Lung (tissue), 12 donors: ENCODE measurements around the gene ILKAP. TPM values are rescaled to one million over a fixed set of nuclear protein-coding genes. Genes with fewer than 3 reads are reported as not detected.

Source experiments
- ATAC-seq: fragments of 200-7000 bp; cut with Tn5 transposase; one replicate; pipeline ENCODE4 v1.9.1; 2020; ENCODE audit warnings: moderate number of reproducible peaks; ENCODE audit not compliant: insufficient read depth, low FRiP score
- DNase-seq, 3 donors: peaks; one replicate each; pipeline ENCODE4 v3.0.0-alpha.2; 2013 to 2017
- H3K27ac ChIP-seq, 2 donors: one replicate each; pipeline ENCODE4 v1.5.1; 2013; ENCODE audit warnings: mild to moderate bottlenecking in 2 of 2, moderate library complexity in 2 of 2, control low read depth in 1 of 2, inconsistent platforms in 1 of 2, low read depth in 1 of 2, low read length in 1 of 2
- H3K27me3 ChIP-seq, 3 donors: one replicate each; pipeline ENCODE4 v1.5.1; 2013; ENCODE audit warnings: low read length in 2 of 3; ENCODE audit not compliant: control insufficient read depth in 3 of 3, insufficient read depth in 3 of 3
- H3K36me3 ChIP-seq, 4 donors: one replicate each; pipeline ENCODE4 v1.5.1; 2013; ENCODE audit warnings: low read length in 4 of 4, mild to moderate bottlenecking in 1 of 4, moderate library complexity in 1 of 4; ENCODE audit not compliant: control insufficient read depth in 4 of 4, insufficient read depth in 4 of 4
- H3K4me1 ChIP-seq, 5 donors: one replicate each; pipeline ENCODE4 v1.5.1; 2013; ENCODE audit warnings: low read length in 5 of 5, mild to moderate bottlenecking in 2 of 5, moderate library complexity in 1 of 5; ENCODE audit not compliant: control insufficient read depth in 5 of 5, insufficient read depth in 5 of 5
- H3K4me3 ChIP-seq: one replicate; pipeline ENCODE4 v1.5.1; 2013; ENCODE audit warnings: mild to moderate bottlenecking, control low read depth, moderate library complexity
- H3K9ac ChIP-seq, 2 donors: one replicate each; pipeline ENCODE4 v1.5.1; 2013; ENCODE audit warnings: low read length in 2 of 2, control low read depth in 1 of 2; ENCODE audit not compliant: insufficient read depth in 1 of 2
- H3K9me3 ChIP-seq, 4 donors: one replicate each; pipeline ENCODE4 v1.5.1; 2013; ENCODE audit warnings: low read length in 3 of 4, mild to moderate bottlenecking in 1 of 4, moderate library complexity in 1 of 4; ENCODE audit not compliant: control insufficient read depth in 4 of 4, insufficient read depth in 3 of 4
- WGBS, 2 donors: extraction: QIAGEN DNeasy Blood & Tissue Kit; methylation state at CpG; one replicate each; pipeline ENCODE4 v1.1.7; 2013; 5-methylcytosine and 5-hydroxymethylcytosine counted together
- polyA plus RNA-seq, 2 donors: library from polyadenylated mRNA; stranded (reverse); fragments of 200-250 nt; gene quantifications; one replicate each; pipeline ENCODE4 v1.2.1, GENCODE V29; 2013
- total RNA-seq, 2 donors: library from RNA; depleted of rRNA in 1 of 2; stranded (reverse); fragments of >200 nt in 1 of 2; gene quantifications; one replicate each; pipeline ENCODE4 v1.2.1, GENCODE V29; 2014 to 2021
- TF ChIP-seq, protein P1 (sequence below): IDR thresholded peaks from 2 replicates; pipeline ENCODE4 v1.5.1; 2012; ENCODE audit warnings: mild to moderate bottlenecking; ENCODE audit errors: control extremely low read depth, extremely low read depth
- donor health status: control.
- donor health status: control.
- donor health status: Bipolar disorder and iron deficiency.
- donor health status: healthy.
- donor health status: DM: yes; HTN: yes; CAD: no.

Gene ILKAP
- total and polyA plus RNA-seq, 4 donors, result 35.0 to 52.0 (median 42.1) TPM

DNA sequence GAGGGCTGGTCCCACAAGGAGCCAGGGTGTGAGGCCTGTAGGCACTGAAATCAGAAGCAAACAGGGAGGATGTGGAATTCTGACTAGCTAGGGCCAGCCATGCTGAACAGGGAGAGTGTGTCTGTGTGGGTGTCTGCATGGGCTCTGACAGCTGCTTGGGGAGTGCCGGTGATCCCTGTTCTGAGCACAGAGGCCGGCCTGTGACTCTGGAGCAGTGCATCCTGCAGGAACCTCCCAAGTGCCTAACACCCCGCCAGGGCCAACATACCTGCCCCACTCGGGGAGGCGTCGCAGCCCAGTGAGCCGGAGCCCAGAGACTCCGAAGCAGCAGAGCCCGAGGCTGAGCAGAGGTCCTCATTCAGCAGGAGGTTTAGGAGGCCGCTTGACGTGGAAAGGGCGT, 47.8 kb upstream of the ILKAP start:
- ATAC-seq (no peak), DNase-seq (no peak)
- H3K27me3 ChIP-seq, result no peaks in the 10 kb centered on the region
- H3K4me1 ChIP-seq, result no peaks in the 10 kb centered on the region
- WGBS, 2 donors, result 96 to 99% methylated on average over 12 of the region's 12 CpGs
- no peak overlapping the region for H3K4me3 ChIP-seq
- H3K9ac ChIP-seq, result no peak overlapping the region
- peaks cover 18 to 51% (median 33%) of the 10 kb centered on the region in 4 donors for H3K36me3 ChIP-seq
- no peaks in the 10 kb centered on the region for H3K9me3 ChIP-seq
- H3K27ac ChIP-seq, result no peak overlapping the region
- TF ChIP-seq, protein P1, sequence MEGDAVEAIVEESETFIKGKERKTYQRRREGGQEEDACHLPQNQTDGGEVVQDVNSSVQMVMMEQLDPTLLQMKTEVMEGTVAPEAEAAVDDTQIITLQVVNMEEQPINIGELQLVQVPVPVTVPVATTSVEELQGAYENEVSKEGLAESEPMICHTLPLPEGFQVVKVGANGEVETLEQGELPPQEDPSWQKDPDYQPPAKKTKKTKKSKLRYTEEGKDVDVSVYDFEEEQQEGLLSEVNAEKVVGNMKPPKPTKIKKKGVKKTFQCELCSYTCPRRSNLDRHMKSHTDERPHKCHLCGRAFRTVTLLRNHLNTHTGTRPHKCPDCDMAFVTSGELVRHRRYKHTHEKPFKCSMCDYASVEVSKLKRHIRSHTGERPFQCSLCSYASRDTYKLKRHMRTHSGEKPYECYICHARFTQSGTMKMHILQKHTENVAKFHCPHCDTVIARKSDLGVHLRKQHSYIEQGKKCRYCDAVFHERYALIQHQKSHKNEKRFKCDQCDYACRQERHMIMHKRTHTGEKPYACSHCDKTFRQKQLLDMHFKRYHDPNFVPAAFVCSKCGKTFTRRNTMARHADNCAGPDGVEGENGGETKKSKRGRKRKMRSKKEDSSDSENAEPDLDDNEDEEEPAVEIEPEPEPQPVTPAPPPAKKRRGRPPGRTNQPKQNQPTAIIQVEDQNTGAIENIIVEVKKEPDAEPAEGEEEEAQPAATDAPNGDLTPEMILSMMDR, result no peak

DNA sequence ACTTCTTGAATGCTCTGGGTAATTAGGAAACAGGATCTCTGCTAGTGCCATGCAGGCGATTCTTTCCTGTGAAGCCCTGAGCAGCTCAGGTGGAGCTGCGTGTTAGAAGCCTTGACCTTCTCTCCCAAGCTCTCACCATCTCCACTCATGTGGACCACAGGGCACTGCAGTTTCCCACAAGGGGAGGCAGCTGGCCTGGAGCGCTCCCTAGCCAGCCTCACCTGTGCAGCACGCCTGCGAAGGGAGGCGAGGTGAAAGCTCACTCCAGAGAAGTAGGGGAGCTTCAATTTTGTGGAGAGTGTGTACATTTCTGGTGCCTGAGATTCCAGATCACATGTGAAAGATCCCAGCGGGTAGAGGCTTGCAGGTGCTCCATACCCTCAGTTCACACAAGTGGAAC, 47.4 kb upstream of the ILKAP start:
- TF ChIP-seq, protein P1, result no peak
- H3K9me3 ChIP-seq, result no peaks in the 10 kb centered on the region
- no peak overlapping the region for H3K27ac ChIP-seq
- H3K27me3 ChIP-seq, result no peaks in the 10 kb centered on the region
- ATAC-seq, result no peak
- peaks cover 17 to 50% (median 31%) of the 10 kb centered on the region in 4 donors for H3K36me3 ChIP-seq
- no peak for DNase-seq
- 92 to 94% methylated on average over 7 of the region's 7 CpGs for WGBS, 2 donors
- H3K9ac ChIP-seq, result no peak overlapping the region
- H3K4me1 ChIP-seq, result no peaks in the 10 kb centered on the region
- H3K4me3 ChIP-seq, result no peak overlapping the region

DNA sequence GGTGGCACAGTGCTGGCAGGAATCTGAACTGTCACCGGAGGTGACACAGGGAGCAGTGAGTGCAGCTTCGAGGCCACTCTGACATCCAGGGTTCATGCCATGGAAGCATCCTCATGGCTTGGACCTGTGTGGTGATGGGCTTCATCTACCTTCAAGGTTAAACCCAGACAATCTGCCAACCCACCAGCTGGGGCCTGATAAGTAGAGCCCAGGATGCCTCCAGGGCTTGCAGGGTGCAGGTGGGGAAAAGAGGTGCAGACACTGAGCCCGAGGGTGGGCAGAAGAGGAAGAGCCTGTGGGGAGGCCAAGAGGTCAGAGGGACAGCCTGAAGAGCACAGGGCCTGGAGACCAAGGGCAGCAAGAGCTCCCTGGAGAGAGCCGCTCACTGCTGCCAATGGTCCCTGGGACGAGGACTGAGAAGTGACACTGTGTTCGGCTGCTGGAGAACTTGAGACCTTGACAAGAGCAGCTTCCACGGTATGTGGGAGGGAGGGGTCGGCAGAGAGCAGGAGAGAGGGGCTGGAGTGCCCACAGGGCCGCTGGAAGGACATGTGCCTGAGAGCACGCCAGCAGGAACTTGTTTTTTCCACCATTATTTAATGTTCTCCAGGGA, 44.5 kb upstream of the ILKAP start:
- H3K4me1 ChIP-seq, result peaks cover 0 to 7% (median 3%) of the 10 kb centered on the region in 5 donors
- H3K9ac ChIP-seq, result no peak overlapping the region
- WGBS, 2 donors, result 81 to 86% methylated on average over 10 of the region's 10 CpGs
- peaks cover 22 to 39% (median 23%) of the 10 kb centered on the region in 4 donors for H3K36me3 ChIP-seq
- ATAC-seq, result peak; percentile 4
- H3K9me3 ChIP-seq, result no peaks in the 10 kb centered on the region
- TF ChIP-seq, protein P1, result no peak
- H3K27me3 ChIP-seq, result no peaks in the 10 kb centered on the region
- no peak for DNase-seq
- H3K4me3 ChIP-seq, result no peak overlapping the region
- H3K27ac ChIP-seq, result peak overlapping the region in 1 of 2 donors; percentile 7
